Measurements from ENCODE around the gene TACC2. TPM values are rescaled to one million over a fixed set of nuclear protein-coding genes. Genes with fewer than 3 reads are reported as not detected.

TACC2 gene
- total and polyA plus RNA-seq, 2 donors (not counting 3 experiments of a cell fraction or from before 2014, with no cell fraction given) = 14.4 to 46.2 TPM

DNA sequence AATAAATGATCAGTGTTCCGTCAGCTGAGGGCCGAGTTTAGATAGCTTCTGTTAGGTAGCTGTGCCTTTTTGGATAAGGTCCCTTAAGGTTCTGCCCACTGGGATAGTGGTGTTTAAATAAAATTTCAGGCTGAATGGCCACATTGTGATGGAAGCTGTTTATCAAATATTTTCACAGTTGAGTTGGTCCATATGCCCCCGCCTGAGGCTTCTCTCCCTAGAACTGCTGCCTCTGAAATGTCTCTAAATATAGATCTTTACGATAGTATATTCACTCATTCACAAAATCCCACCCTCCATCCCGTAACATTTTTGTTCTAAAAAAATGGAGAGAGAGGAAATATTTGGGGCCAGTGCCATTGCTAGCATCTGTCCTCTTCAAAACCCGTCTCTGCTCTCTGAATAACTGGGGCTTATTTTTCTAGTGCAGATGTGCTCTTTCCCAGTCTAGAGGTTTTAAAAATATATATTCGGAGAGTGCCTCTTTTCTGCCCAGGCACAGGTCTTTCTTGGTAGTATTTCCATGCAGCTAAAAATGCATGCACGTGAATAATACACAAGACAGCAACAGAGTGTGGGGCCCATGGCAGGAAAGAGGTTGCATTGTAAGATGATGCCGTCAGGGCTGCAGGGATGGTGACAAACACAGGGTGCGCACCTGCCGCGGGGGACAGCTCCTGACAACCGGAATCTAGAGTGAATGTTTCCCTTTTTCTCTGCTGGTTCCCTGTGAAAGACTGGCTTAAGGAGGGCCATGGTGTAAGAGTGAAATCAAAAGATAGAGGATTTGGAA, 176.7 kb downstream of the TACC2 start:
- no peak overlapping the region for H3K9ac ChIP-seq (replicated peaks; ENCODE audit: extremely low read depth, insufficient read depth, low read length)
- ChIA-PET CTCF (interaction anchor here (0.9 to 1.2 kb wide), 5 partner anchors 16 to 102 kb away, joined by 3 to 5 read pairs (median 4); no protein-coding TSS in a partner anchor), POLR2A (no interaction called here)
- H3K27ac ChIP-seq (ENCODE audit: insufficient read depth, low read depth, low read length) = no peak overlapping the region
- DNase-seq (ENCODE audit: low read depth, low spot score) (no peak), FAIRE-seq (no peak)
- no peak overlapping the region for H3K4me2 ChIP-seq (ENCODE audit: insufficient read depth, low read length)
- no peaks in the 10 kb centered on the region for H3K79me2 ChIP-seq (ENCODE audit: control insufficient read depth, insufficient read depth, low read length)
- no peak for TF ChIP-seq POLR2AphosphoS5 (IDR thresholded peaks at IDR 0.05; ENCODE audit: insufficient read depth, low read depth, low read length)
- TF ChIP-seq GATA2 (IDR thresholded peaks at IDR 0.05; ENCODE audit: insufficient read depth, insufficient read length, low read depth, low read length) = no peak
- no peak for TF ChIP-seq JUN (IDR thresholded peaks at IDR 0.05; ENCODE audit: borderline replicate concordance, insufficient read depth, insufficient read length, low read depth)
- TF ChIP-seq, protein P1, sequence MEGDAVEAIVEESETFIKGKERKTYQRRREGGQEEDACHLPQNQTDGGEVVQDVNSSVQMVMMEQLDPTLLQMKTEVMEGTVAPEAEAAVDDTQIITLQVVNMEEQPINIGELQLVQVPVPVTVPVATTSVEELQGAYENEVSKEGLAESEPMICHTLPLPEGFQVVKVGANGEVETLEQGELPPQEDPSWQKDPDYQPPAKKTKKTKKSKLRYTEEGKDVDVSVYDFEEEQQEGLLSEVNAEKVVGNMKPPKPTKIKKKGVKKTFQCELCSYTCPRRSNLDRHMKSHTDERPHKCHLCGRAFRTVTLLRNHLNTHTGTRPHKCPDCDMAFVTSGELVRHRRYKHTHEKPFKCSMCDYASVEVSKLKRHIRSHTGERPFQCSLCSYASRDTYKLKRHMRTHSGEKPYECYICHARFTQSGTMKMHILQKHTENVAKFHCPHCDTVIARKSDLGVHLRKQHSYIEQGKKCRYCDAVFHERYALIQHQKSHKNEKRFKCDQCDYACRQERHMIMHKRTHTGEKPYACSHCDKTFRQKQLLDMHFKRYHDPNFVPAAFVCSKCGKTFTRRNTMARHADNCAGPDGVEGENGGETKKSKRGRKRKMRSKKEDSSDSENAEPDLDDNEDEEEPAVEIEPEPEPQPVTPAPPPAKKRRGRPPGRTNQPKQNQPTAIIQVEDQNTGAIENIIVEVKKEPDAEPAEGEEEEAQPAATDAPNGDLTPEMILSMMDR (IDR thresholded peaks at IDR 0.05; ENCODE audit: extremely low read depth in 1 of 2, insufficient read depth in 1 of 2, low read depth in 1 of 2, low read length in 2 of 2) = no peak
- TF ChIP-seq EZH2 (IDR thresholded peaks at IDR 0.05; ENCODE audit: borderline replicate concordance, low read depth, low read length, severe bottlenecking) = no peak
- TF ChIP-seq POLR2A (IDR thresholded peaks at IDR 0.05; ENCODE audit: low read depth, low read length) = no peak
- TF ChIP-seq FOS (IDR thresholded peaks at IDR 0.05; ENCODE audit: borderline replicate concordance, insufficient read depth, low read length) = no peak
- TF ChIP-seq MYC (IDR thresholded peaks at IDR 0.05; ENCODE audit: low read depth, low read length) = no peak
- TF ChIP-seq, protein P2, sequence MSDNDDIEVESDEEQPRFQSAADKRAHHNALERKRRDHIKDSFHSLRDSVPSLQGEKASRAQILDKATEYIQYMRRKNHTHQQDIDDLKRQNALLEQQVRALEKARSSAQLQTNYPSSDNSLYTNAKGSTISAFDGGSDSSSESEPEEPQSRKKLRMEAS (IDR thresholded peaks at IDR 0.05; ENCODE audit: insufficient read depth, insufficient read length) = no peak
- H3K4me1 ChIP-seq (ENCODE audit: control insufficient read depth, extremely low read depth, insufficient read depth, low read length) = peaks cover 8% of the 10 kb centered on the region
- no peaks in the 10 kb centered on the region for H3K27me3 ChIP-seq (ENCODE audit: control insufficient read depth in 2 of 2, insufficient read depth in 2 of 2, low read length in 2 of 2)
- H3K36me3 ChIP-seq (ENCODE audit: control insufficient read depth in 2 of 2, extremely low read depth in 1 of 2, insufficient read depth in 2 of 2, low read length in 2 of 2) = no peaks in the 10 kb centered on the region
- intact Hi-C loops (cut with micrococcal nuclease) (no loop called here), dilution Hi-C loops (cut with MboI; ENCODE audit: extremely low pct_ligation_motif_present, low sequenced_read_pairs) (no loop called here)
- no peak overlapping the region for H2AFZ ChIP-seq (ENCODE audit: low read depth, low read length)
- BruUV-seq (replicated peaks) = no TSS peak
- no peaks in the 10 kb centered on the region for H4K20me1 ChIP-seq (replicated peaks; ENCODE audit: control insufficient read depth, extremely low read depth, insufficient read depth, low read length)
- H3K9me3 ChIP-seq (replicated peaks; ENCODE audit: control insufficient read depth, insufficient read depth, low read length) = no peaks in the 10 kb centered on the region
- H3K9me1 ChIP-seq (replicated peaks; ENCODE audit: control insufficient read depth, extremely low read depth, insufficient read depth, low read length) = no peaks in the 10 kb centered on the region
- no peak overlapping the region for H3K4me3 ChIP-seq (replicated peaks in 1 of 3; ENCODE audit: insufficient read depth in 1 of 3, low read depth in 1 of 3, low read length in 3 of 3)
